Stomach smooth muscle (tissue), 2 donors: ENCODE results near the gene PNPLA6.

Source experiments
- H3K27ac ChIP-seq: one replicate; pipeline ENCODE4 v1.7.0; 2013; ENCODE audit warnings: mild to moderate bottlenecking, low read length, inconsistent platforms
- H3K27me3 ChIP-seq, 2 donors: one replicate each; pipeline ENCODE4 v1.7.0; 2013; ENCODE audit warnings: low read length in 2 of 2; ENCODE audit not compliant: insufficient read depth in 2 of 2, control insufficient read depth in 1 of 2
- H3K36me3 ChIP-seq, 2 donors: one replicate each; pipeline ENCODE4 v1.7.0; 2013; ENCODE audit warnings: low read length in 2 of 2; ENCODE audit not compliant: control insufficient read depth in 2 of 2, insufficient read depth in 2 of 2
- H3K4me1 ChIP-seq: one replicate; pipeline ENCODE4 v1.7.0; 2013; ENCODE audit warnings: low read length; ENCODE audit not compliant: control insufficient read depth, insufficient read depth
- H3K4me3 ChIP-seq, 2 donors: one replicate each; pipeline ENCODE4 v1.7.0; 2013; ENCODE audit warnings: low read length in 2 of 2
- H3K9ac ChIP-seq, 2 donors: one replicate each; pipeline ENCODE4 v1.7.0; 2013; ENCODE audit warnings: low read length in 2 of 2, mild to moderate bottlenecking in 1 of 2
- H3K9me3 ChIP-seq, 2 donors: one replicate each; pipeline ENCODE4 v1.7.0; 2013; ENCODE audit warnings: low read length in 2 of 2; ENCODE audit not compliant: control insufficient read depth in 2 of 2
- donor health status: healthy.
- donor health status: Pancreatic carcinoma.

Gene PNPLA6

GRCh38 chr19:7516333-7516732 lies 19.2 kb upstream of the PNPLA6 start:
- Histone ChIP-seq H3K9ac (peak overlapping the region; percentile 90 to 95), H3K4me3 (peak overlapping the region; percentile 42 to 81), H3K4me1 (peaks cover 20% of the 10 kb centered on the region), H3K9me3 (no peaks in the 10 kb centered on the region), H3K27ac (peak overlapping the region; percentile 86), H3K36me3 (no peaks in the 10 kb centered on the region), H3K27me3 (no peaks in the 10 kb centered on the region)

DNA sequence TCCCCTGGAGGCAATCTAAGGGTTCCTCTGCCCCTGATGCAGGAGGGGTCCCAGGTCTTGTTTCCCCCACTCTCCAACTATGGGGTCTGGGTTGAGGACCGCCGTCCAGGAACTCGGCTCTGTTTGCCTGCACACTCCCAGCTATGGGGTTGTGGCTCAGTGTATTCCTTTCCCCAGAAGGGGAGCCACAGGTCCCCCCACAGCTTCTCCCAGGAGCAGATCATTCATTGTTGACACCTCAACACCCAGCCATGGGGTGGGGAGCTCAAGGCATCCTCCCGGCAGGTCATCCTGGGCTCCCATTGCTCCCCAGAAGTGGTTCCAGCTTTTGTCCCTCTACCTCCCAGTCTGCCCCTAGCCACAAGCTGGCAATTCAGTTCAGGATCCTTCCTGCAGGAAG lies 18.6 kb upstream of the PNPLA6 start:
- Histone ChIP-seq H3K9ac (peak overlapping the region; percentile 90 to 95), H3K36me3 (no peaks in the 10 kb centered on the region), H3K9me3 (no peaks in the 10 kb centered on the region), H3K27me3 (no peaks in the 10 kb centered on the region), H3K4me3 (peak overlapping the region; percentile 42 to 81), H3K4me1 (peaks cover 22% of the 10 kb centered on the region), H3K27ac (peak overlapping the region; percentile 86)

- Histone ChIP-seq H3K4me3 (no peak overlapping the region), H3K4me1 (peaks cover 40% of the 10 kb centered on the region), H3K27me3 (no peaks in the 10 kb centered on the region), H3K9ac (no peak overlapping the region), H3K36me3 (peaks cover 0 to 2% of the 10 kb centered on the region in 2 donors), H3K9me3 (no peaks in the 10 kb centered on the region), H3K27ac (no peak overlapping the region)
Observed at GRCh38 chr19:7519361-7520130, 16.0 kb upstream of the PNPLA6 start.

DNA sequence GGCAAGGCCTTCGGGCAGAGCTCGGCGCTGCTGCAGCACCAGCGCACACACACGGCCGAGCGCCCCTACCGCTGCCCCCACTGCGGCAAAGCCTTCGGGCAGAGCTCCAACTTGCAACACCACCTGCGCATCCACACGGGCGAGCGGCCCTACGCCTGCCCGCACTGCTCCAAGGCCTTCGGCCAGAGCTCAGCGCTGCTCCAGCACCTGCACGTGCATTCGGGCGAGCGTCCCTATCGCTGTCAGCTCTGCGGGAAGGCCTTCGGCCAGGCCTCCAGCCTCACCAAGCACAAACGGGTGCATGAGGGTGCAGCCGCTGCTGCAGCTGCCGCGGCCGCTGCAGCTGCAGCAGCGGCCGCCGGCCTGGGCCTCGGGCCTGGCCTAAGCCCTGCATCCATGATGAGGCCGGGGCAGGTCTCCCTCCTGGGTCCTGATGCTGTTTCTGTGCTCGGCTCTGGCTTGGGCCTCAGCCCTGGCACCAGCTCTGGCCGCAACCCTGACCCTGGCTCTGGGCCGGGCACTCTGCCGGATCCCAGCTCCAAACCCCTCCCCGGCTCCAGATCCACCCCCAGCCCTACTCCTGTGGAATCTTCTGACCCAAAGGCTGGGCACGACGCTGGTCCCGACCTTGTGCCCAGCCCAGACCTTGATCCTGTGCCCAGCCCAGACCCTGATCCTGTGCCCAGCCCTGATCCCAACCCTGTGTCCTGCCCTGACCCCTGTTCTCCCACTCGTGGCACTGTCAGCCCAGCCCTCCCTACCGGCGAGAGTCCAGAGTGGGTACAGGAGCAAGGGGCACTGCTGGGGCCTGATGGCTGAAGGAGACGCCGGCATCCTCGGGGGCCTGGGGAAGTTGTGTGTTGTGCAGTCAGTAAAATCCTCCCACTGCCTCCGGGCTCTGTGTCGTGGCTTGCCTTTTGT lies 15.1 kb upstream of the PNPLA6 start:
- Histone ChIP-seq H3K36me3 (peaks cover 0 to 2% of the 10 kb centered on the region in 2 donors), H3K27ac (no peak overlapping the region), H3K27me3 (no peaks in the 10 kb centered on the region), H3K9me3 (no peaks in the 10 kb centered on the region), H3K4me3 (no peak overlapping the region), H3K9ac (no peak overlapping the region), H3K4me1 (peaks cover 35% of the 10 kb centered on the region)

DNA sequence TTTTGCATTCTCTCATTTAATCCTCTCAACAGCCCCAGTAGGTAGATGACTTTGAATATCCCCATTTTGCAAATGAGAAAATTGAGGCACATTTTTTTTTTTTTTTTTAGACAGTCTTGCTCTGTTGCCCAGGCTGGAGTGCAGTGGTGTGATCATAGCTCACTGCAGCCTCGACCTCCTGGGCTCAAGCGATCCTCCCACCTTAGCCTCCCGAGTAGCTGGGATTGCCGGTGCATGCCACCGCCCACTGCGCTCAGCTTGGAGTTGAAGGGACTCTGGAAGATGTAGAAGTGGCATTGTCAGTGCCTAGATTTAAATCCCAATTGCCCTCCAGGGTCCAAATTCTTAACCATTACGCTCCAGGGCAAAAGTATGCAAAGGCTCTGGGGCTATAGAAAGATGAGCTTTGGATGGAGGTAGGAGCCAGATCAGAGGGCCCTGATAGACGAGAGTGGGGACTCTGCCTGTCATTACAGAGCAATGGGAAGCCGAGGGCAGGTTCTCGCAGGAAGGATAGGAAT lies 13.9 kb upstream of the PNPLA6 start:
- peaks cover 33% of the 10 kb centered on the region for H3K4me1 ChIP-seq
- H3K9me3 ChIP-seq: no peaks in the 10 kb centered on the region
- peak overlapping the region; percentile 54 to 84 for H3K4me3 ChIP-seq
- no peaks in the 10 kb centered on the region for H3K27me3 ChIP-seq
- H3K36me3 ChIP-seq: peaks cover 0 to 8% of the 10 kb centered on the region in 2 donors
- peak overlapping the region; percentile 58 for H3K27ac ChIP-seq
- peak overlapping the region; percentile 55 to 79 for H3K9ac ChIP-seq

DNA sequence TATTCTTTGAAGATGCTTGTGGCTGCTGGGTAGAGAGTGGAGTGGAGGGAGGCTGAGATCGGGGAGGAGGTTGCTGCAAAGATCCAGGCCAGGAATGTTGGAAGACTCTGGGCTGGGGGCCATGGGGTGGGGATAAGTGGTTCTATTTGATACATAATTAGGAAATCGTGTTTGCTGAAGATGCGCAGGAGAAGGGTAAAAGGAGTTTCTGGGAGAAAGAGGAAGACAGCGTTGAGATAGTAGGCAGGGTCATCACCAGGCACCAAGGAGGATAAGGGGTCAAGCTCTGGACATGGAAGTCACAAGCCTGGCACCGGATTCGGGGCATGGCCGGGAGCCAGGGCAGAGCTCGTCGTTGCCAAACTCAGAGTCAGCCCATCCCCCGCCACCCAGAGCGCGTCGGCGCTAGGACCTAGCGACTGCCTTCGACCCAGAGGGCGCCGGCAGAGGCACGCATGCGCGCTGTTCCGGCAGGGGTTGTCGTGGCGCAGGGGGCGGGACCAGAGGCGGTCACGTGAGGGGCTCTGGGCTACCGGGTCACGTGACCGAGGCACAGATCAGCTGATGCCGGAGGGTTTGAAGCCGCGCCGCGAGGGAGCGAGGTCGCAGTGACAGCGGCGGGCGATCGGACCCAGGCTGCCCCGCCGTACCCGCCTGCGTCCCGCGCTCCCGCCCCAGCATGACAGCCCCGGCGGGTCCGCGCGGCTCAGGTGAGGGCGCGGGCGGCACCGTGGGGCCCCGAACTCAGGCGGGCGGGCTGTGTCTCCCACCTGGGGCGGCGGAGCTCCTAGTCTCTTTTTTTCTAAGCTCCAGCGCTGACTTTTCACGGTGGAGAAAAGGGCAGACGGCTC lies 13.2 kb upstream of the PNPLA6 start, which contains the start of gene MCOLN1:
Gene MCOLN1 (plus strand): TSS at position 553 of the 851 bp plus-strand sequence. CDS start 127 bp downstream, at position 680.
- Histone ChIP-seq H3K9ac (peak within 1 kb of the TSS; percentile 71 to 79), H3K4me3 (peak within 1 kb of the TSS; percentile 54 to 84), H3K36me3 (peaks cover 0 to 13% of the 10 kb centered on the region in 2 donors), H3K9me3 (no peaks in the 10 kb centered on the region), H3K4me1 (peaks cover 26% of the 10 kb centered on the region), H3K27ac (peak within 1 kb of the TSS; percentile 58), H3K27me3 (no peaks in the 10 kb centered on the region)

GRCh38 chr19:7522923-7523667 lies 12.4 kb upstream of the PNPLA6 start:
- peaks cover 24% of the 10 kb centered on the region for H3K4me1 ChIP-seq
- H3K4me3 ChIP-seq: peak overlapping the region; percentile 54 to 84
- peak overlapping the region; percentile 58 for H3K27ac ChIP-seq
- peaks cover 0 to 13% of the 10 kb centered on the region in 2 donors for H3K36me3 ChIP-seq
- H3K27me3 ChIP-seq: no peaks in the 10 kb centered on the region
- peak overlapping the region; percentile 71 to 79 for H3K9ac ChIP-seq
- no peaks in the 10 kb centered on the region for H3K9me3 ChIP-seq

- no peaks in the 10 kb centered on the region for H3K9me3 ChIP-seq
- no peak overlapping the region for H3K4me3 ChIP-seq
- no peaks in the 10 kb centered on the region for H3K27me3 ChIP-seq
- H3K27ac ChIP-seq: no peak overlapping the region
- H3K9ac ChIP-seq: no peak overlapping the region
- peaks cover 24% of the 10 kb centered on the region for H3K4me1 ChIP-seq
- peaks cover 0 to 17% of the 10 kb centered on the region in 2 donors for H3K36me3 ChIP-seq
Observed at GRCh38 chr19:7524523-7524922, 11.0 kb upstream of the PNPLA6 start.

DNA sequence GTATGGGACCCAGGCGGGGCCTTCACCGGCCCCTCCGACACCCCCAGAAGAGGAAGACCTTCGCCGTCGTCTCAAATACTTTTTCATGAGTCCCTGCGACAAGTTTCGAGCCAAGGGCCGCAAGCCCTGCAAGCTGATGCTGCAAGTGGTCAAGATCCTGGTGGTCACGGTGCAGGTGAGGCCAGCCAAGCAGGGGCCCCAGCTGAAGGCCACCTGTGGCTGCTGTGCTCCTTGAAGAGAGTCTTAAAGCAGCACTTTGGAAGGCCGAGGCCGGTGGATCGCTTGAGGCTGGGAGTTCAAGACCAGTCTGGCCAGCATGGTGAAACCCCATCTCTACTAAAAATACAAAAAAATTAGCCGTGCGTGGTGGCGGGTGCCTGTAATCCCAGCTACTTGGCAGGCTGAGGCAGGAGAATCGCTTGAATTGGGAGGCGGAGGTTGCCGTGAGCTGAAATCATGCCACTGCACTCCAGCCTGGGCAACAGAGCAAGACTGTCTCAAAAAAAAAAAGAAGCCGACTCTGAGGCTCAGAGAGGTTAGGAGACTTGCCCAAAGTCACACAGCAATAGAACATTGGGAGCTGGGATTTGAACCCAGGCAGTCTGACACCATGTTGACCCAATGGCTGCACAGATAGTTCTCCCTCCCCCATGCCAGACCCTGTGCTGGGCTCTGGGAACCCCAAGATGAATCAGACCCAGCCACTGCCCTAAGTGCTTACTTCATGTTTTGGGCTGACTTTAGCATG lies 10.4 kb upstream of the PNPLA6 start:
- Histone ChIP-seq H3K27me3 (no peaks in the 10 kb centered on the region), H3K27ac (no peak overlapping the region), H3K4me1 (peaks cover 24% of the 10 kb centered on the region), H3K9ac (no peak overlapping the region), H3K36me3 (peaks cover 0 to 19% of the 10 kb centered on the region in 2 donors), H3K4me3 (no peak overlapping the region), H3K9me3 (no peaks in the 10 kb centered on the region)
